K562 (cell line): ENCODE data around the gene OR4B1.

Source experiments
- ADNP ChIP-seq: fragments of 200-800 bp; sonication (Bioruptor generic); IDR thresholded peaks from 2 replicates; pipeline ENCODE4 v1.6.1; 2016; ENCODE audit warnings: missing genetic modification characterization, missing compliant biosample characterization
- BRF1 ChIP-seq: IDR thresholded peaks from 3 replicates; pipeline ENCODE4 v1.6.1; 2011; ENCODE audit warnings: borderline replicate concordance, mild to moderate bottlenecking; ENCODE audit not compliant: insufficient read length; ENCODE audit errors: extremely low read depth
- CEBPB ChIP-seq: fragments of 450-650 bp; IDR thresholded peaks from 2 replicates; pipeline ENCODE4 v1.6.1; 2016; ENCODE audit warnings: missing genetic modification characterization, missing compliant biosample characterization
- CTCF ChIP-seq, 3 experiments: IDR thresholded peaks in 2 of 3; conservative IDR thresholded peaks in 1 of 3; 2 replicates each; pipeline ENCODE4 v1.5.1; 2011 to 2012; ENCODE audit warnings: low read length in 3 of 3, mild to moderate bottlenecking in 3 of 3, control low read depth in 2 of 3, improper control_type of control experiment in 1 of 3, inconsistent platforms in 1 of 3, low read depth in 1 of 3, mixed read lengths in 1 of 3, moderate library complexity in 1 of 3; ENCODE audit not compliant: insufficient read depth in 2 of 3
- FOXM1 ChIP-seq, 2 experiments: fragments of 450-650 bp in 1 of 2; sonication (generic) in 1 of 2; formaldehyde crosslinking in 1 of 2; IDR thresholded peaks; 2 replicates each; pipeline versions ENCODE4 v1.6.1 to v1.9.0; 2017 to 2022; ENCODE audit warnings: low read depth in 2 of 2, mild to moderate bottlenecking in 2 of 2, missing genetic modification reagents in 1 of 2, moderate library complexity in 1 of 2
- HCFC1 ChIP-seq: IDR thresholded peaks from 2 replicates; pipeline ENCODE4 v1.6.1; 2012; ENCODE audit warnings: low read depth, low read length, improper control_type of control experiment
- KAT2B ChIP-seq: IDR thresholded peaks from one replicate; pipeline ENCODE4 v1.6.1; 2012; ENCODE audit warnings: low read depth, mild to moderate bottlenecking, control low read depth, inconsistent platforms, low read length, moderate library complexity
- NFYB ChIP-seq: IDR thresholded peaks from 2 replicates; pipeline ENCODE4 v1.6.1; 2011; ENCODE audit warnings: mild to moderate bottlenecking, moderate library complexity; ENCODE audit not compliant: insufficient read length; ENCODE audit errors: extremely low read depth
- SP2 ChIP-seq: IDR thresholded peaks from 2 replicates; pipeline ENCODE4 v1.6.1; 2011; ENCODE audit warnings: mild to moderate bottlenecking, low read depth, low read length, moderate library complexity; ENCODE audit not compliant: poor library complexity, severe bottlenecking; ENCODE audit errors: extremely low read depth
- YBX1 ChIP-seq: fragments of 450-650 bp; IDR thresholded peaks from 2 replicates; pipeline ENCODE4 v1.7.1; 2016; ENCODE audit warnings: mild to moderate bottlenecking
- ZBTB26 ChIP-seq: fragments of 450-650 bp; formaldehyde crosslinking; IDR thresholded peaks from 2 replicates; pipeline ENCODE4 v1.4.0; 2022; ENCODE audit warnings: missing genetic modification characterization
- ZNF717 ChIP-seq: fragments of 250-450 bp; sonication (Bioruptor Pico); IDR thresholded peaks from 2 replicates; pipeline ENCODE4 v1.5.0; 2021

GRCh38 chr11:48180627-48181026 lies 36.0 kb upstream of the OR4B1 start:
- no peak for TF ChIP-seq FOXM1 (IDR thresholded peaks at IDR 0.05; ENCODE audit: low read depth)
- TF ChIP-seq FOXM1 (CRISPR knock-in tag; IDR thresholded peaks at IDR 0.05; ENCODE audit: low read depth), result no peak
- no peak for TF ChIP-seq KAT2B
- no peak for TF ChIP-seq CTCF (IDR thresholded peaks at IDR 0.05 in 2 of 3, conservative IDR thresholded peaks at IDR 0.05 in 1 of 3; ENCODE audit: insufficient read depth in 2 of 3, low read depth in 1 of 3, low read length in 3 of 3)
- TF ChIP-seq NFYB, result no peak
- TF ChIP-seq ZNF717 (CRISPR knock-in tag), result no peak
- no peak for TF ChIP-seq SP2
- TF ChIP-seq ADNP, result no peak
- no peak for TF ChIP-seq CEBPB
- no peak for TF ChIP-seq BRF1
- no peak for TF ChIP-seq HCFC1
- TF ChIP-seq YBX1, result no peak
- TF ChIP-seq ZBTB26 (CRISPR knock-in tag), result no peak
